H9 (cell line): ENCODE measurements around the gene MCRIP2. TPM values are rescaled to one million over a fixed set of nuclear protein-coding genes. Genes with fewer than 3 reads are reported as not detected.
A peak's percentile ranks its signal among the peaks of the same experiment; 100 is the strongest.

Experiments used
- DNase-seq: peaks from one replicate; pipeline ENCODE4 v3.0.0-alpha.2; 2017
- H2AFZ ChIP-seq: one replicate; pipeline ENCODE4 v1.6.1; 2013; ENCODE audit warnings: mild to moderate bottlenecking, low read length, control low read depth, moderate library complexity
- H2AK5ac ChIP-seq: 2 replicates; pipeline ENCODE4 v1.6.1; 2013; ENCODE audit warnings: low read length, control low read depth, mixed read lengths; ENCODE audit not compliant: insufficient read length
- H2BK120ac ChIP-seq: one replicate; pipeline ENCODE4 v1.6.1; 2013; ENCODE audit warnings: low read depth, mild to moderate bottlenecking, low read length, control low read depth, inconsistent platforms; ENCODE audit not compliant: poor library complexity, severe bottlenecking
- H2BK12ac ChIP-seq: 2 replicates; pipeline ENCODE4 v1.6.1; 2013; ENCODE audit warnings: low read length, control low read depth, mixed read lengths, low read depth; ENCODE audit not compliant: insufficient read length
- H2BK15ac ChIP-seq: 2 replicates; pipeline ENCODE4 v1.6.1; 2013; ENCODE audit warnings: low read depth, low read length, control low read depth
- H2BK20ac ChIP-seq: one replicate; pipeline ENCODE4 v1.6.1; 2013; ENCODE audit warnings: low read depth, mild to moderate bottlenecking, low read length, control low read depth, inconsistent platforms; ENCODE audit not compliant: poor library complexity, severe bottlenecking
- H2BK5ac ChIP-seq: 2 replicates; pipeline ENCODE4 v1.6.1; 2013; ENCODE audit warnings: low read length, control low read depth, mixed read lengths; ENCODE audit not compliant: insufficient read length
- H3K14ac ChIP-seq: 2 replicates; pipeline ENCODE4 v1.6.1; 2013; ENCODE audit warnings: low read length, control low read depth; ENCODE audit not compliant: insufficient read depth
- H3K18ac ChIP-seq: 2 replicates; pipeline ENCODE4 v1.6.1; 2013; ENCODE audit warnings: low read depth, mild to moderate bottlenecking, mixed read lengths, low read length, control low read depth; ENCODE audit not compliant: insufficient read length
- H3K23ac ChIP-seq: 2 replicates; pipeline ENCODE4 v1.6.1; 2013; ENCODE audit warnings: low read length, control low read depth, mixed read lengths, low read depth; ENCODE audit not compliant: insufficient read length
- H3K23me2 ChIP-seq: 2 replicates; pipeline ENCODE4 v1.6.1; 2013; ENCODE audit warnings: low read depth, mild to moderate bottlenecking, mixed read lengths, low read length, control low read depth; ENCODE audit not compliant: insufficient read length, poor library complexity, severe bottlenecking
- H3K27ac ChIP-seq: 2 replicates; pipeline ENCODE4 v1.5.1; 2013; ENCODE audit warnings: low read length, control low read depth, mixed read lengths, low read depth; ENCODE audit not compliant: insufficient read length
- H3K27me3 ChIP-seq: 2 replicates; pipeline ENCODE4 v1.6.1; 2013; ENCODE audit warnings: low read length, control low read depth, inconsistent platforms; ENCODE audit not compliant: insufficient read depth
- H3K4ac ChIP-seq: 2 replicates; pipeline ENCODE4 v1.6.1; 2013; ENCODE audit warnings: low read depth, mild to moderate bottlenecking, control low read depth, inconsistent platforms, low read length, moderate library complexity
- H3K4me1 ChIP-seq: 2 replicates; pipeline ENCODE4 v1.6.1; 2013; ENCODE audit warnings: low read length, control low read depth, inconsistent platforms; ENCODE audit not compliant: insufficient read depth
- H3K4me2 ChIP-seq: 2 replicates; pipeline ENCODE4 v1.6.1; 2013; ENCODE audit warnings: low read length, control low read depth, mixed read lengths; ENCODE audit not compliant: insufficient read length, insufficient read depth
- H3K56ac ChIP-seq: 2 replicates; pipeline ENCODE4 v1.6.1; 2013; ENCODE audit warnings: low read depth, mild to moderate bottlenecking, mixed read lengths, low read length, control low read depth; ENCODE audit not compliant: insufficient read length
- H3K79me1 ChIP-seq: 2 replicates; pipeline ENCODE4 v1.6.1; 2013; ENCODE audit warnings: low read depth, mild to moderate bottlenecking, moderate library complexity, low read length, control low read depth, inconsistent platforms; ENCODE audit not compliant: insufficient read depth, poor library complexity, severe bottlenecking
- H3K79me2 ChIP-seq: 2 replicates; pipeline ENCODE4 v1.6.1; 2013; ENCODE audit warnings: low read length, control low read depth, inconsistent platforms; ENCODE audit not compliant: insufficient read depth
- H3K9ac ChIP-seq: 2 replicates; pipeline ENCODE4 v1.6.1; 2013; ENCODE audit warnings: low read length, control low read depth, mixed read lengths; ENCODE audit not compliant: insufficient read length; ENCODE audit errors: extremely low read depth
- H3K9me3 ChIP-seq: one replicate; pipeline ENCODE4 v1.6.1; 2013; ENCODE audit warnings: low read depth, low read length, inconsistent platforms; ENCODE audit not compliant: control insufficient read depth
- H3T11ph ChIP-seq: one replicate; pipeline ENCODE4 v1.6.1; 2013; ENCODE audit warnings: mild to moderate bottlenecking, low read length, control low read depth, inconsistent platforms
- H4K20me1 ChIP-seq: one replicate; pipeline ENCODE4 v1.6.1; 2013; ENCODE audit not compliant: control insufficient read depth, insufficient read length, insufficient read depth
- H4K5ac ChIP-seq: 2 replicates; pipeline ENCODE4 v1.6.1; 2013; ENCODE audit warnings: low read depth, mild to moderate bottlenecking, mixed read lengths, low read length, control low read depth; ENCODE audit not compliant: insufficient read length
- H4K8ac ChIP-seq: replicated peaks from 2 replicates; pipeline ENCODE4 v1.6.1; 2013; ENCODE audit warnings: low read length, control low read depth, mixed read lengths, low read depth; ENCODE audit not compliant: insufficient read length
- H4K91ac ChIP-seq: 2 replicates; pipeline ENCODE4 v1.6.1; 2013; ENCODE audit warnings: low read depth, mild to moderate bottlenecking, moderate library complexity, mixed read lengths, low read length, control low read depth; ENCODE audit not compliant: insufficient read length
- H3K27ac Mint-ChIP-seq, 3 experiments: 2 replicates in 2 of 3; 3 replicates in 1 of 3; pipeline ENCODE4 v1.8.0; 2020 to 2021; ENCODE audit warnings: mixed read lengths in 3 of 3, mild to moderate bottlenecking in 1 of 3, moderate library complexity in 1 of 3
- H3K27me3 Mint-ChIP-seq: 2 replicates; pipeline ENCODE4 v1.8.0; 2021; ENCODE audit warnings: low read depth, mild to moderate bottlenecking, moderate library complexity, mixed read lengths
- H3K36me3 Mint-ChIP-seq, 3 experiments: 2 replicates in 2 of 3; 3 replicates in 1 of 3; pipeline ENCODE4 v1.8.0; 2020 to 2021; ENCODE audit warnings: low read depth in 3 of 3, mixed read lengths in 3 of 3; ENCODE audit not compliant: insufficient read depth in 1 of 3
- H3K4me1 Mint-ChIP-seq, 2 experiments: 2 replicates each; pipeline ENCODE4 v1.8.0; 2020; ENCODE audit warnings: mixed read lengths in 2 of 2
- H3K4me3 Mint-ChIP-seq, 2 experiments: 2 replicates in 1 of 2; 3 replicates in 1 of 2; pipeline ENCODE4 v1.8.0; 2020 to 2021; ENCODE audit warnings: mild to moderate bottlenecking in 2 of 2, mixed read lengths in 2 of 2, moderate library complexity in 1 of 2
- H3K9me3 Mint-ChIP-seq, 2 experiments: 2 replicates in 1 of 2; 3 replicates in 1 of 2; pipeline ENCODE4 v1.8.0; 2020; ENCODE audit warnings: mild to moderate bottlenecking in 2 of 2, mixed read lengths in 2 of 2, moderate library complexity in 1 of 2
- WGBS: extraction: QIAGEN DNeasy Blood & Tissue Kit; methylation state at CpG from one replicate; pipeline ENCODE4 v1.1.7; 2013; ENCODE audit warnings: missing lambda C conversion rate, low lambda C conversion rate, mixed read lengths; ENCODE audit not compliant: insufficient read length; ENCODE audit errors: extremely low coverage; 5-methylcytosine and 5-hydroxymethylcytosine counted together
- total RNA-seq: library from RNA; stranded (reverse); gene quantifications from 2 replicates; pipeline ENCODE4 v1.2.1, GENCODE V29; 2021
- TF ChIP-seq, protein P1 (sequence below): fragments of 200-600 bp; sonication (generic); conservative IDR thresholded peaks from 3 replicates; pipeline ENCODE4 v1.8.0; 2021; ENCODE audit warnings: antibody characterized with exemption, mild to moderate bottlenecking

The MCRIP2 gene
- total RNA-seq, 1 experiment from 2014 or later = 52.5 TPM

DNA sequence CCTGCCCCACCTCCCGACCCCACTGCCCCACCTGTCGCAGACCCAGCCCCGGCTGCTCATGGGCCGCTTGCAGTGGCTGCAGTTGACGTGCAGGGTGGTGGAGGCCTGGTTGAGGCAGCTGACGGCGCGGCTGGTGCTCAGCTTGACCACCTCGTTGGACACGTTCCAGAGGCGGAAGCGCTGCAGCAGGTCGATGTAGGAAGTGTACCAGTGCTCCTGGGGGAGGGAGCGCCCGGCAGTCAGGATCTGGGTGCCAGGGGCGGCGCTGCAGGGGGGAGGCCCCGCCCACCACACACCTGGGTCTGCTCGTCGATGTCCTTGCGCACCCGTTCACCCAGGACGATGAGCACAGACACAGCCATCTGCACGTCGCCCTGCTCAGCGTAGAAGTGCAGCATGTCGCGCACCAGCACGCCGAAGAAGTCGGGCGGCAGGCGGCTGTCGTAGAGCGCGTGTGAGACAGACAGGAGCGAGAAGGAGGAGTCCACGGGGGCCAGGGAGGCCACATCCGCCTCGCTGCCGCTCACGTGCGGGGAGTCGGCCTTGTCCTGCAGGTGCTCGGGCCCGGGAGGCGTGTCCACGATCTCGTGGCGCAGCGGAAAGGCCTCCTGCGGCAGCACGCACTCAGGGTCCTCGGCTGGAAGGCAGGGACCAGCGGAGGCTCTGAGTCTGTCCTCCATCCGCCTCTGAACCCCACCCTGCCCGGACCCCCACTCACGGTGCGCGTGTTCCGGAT is 43.5 kb downstream of the MCRIP2 start:
- no CpG with 5 or more reads among the region's 61 CpGs for WGBS
- Histone ChIP-seq H3K23ac (no peak overlapping the region), H2BK120ac (no peak overlapping the region), H4K20me1 (no peaks in the 10 kb centered on the region), H3K14ac (no peak overlapping the region), H2BK12ac (no peak overlapping the region), H3K18ac (no peak overlapping the region), H4K91ac (no peak overlapping the region), H3K4ac (no peak overlapping the region), H2AFZ (no peak overlapping the region), H2BK5ac (no peak overlapping the region), H3T11ph (no peak overlapping the region), H4K5ac (no peak overlapping the region), H3K23me2 (peaks cover 17% of the 10 kb centered on the region), H2BK15ac (no peak overlapping the region), H3K79me2 (peaks cover 2% of the 10 kb centered on the region; the same call in 1 of the 2 replicates), H3K4me2 (peak overlapping the region; percentile 20), H3K9me3 (no peaks in the 10 kb centered on the region), H3K56ac (no peak overlapping the region), H3K9ac (no peak overlapping the region), H2BK20ac (no peak overlapping the region), H3K27me3 (no peaks in the 10 kb centered on the region), H3K4me1 (no peaks in the 10 kb centered on the region), H4K8ac (no peak overlapping the region), H3K27ac (no peak overlapping the region), H2AK5ac (no peak overlapping the region), H3K79me1 (no peaks in the 10 kb centered on the region)
- DNase-seq = no peak
- Mint-ChIP-seq H3K27me3 (no peaks in the 10 kb centered on the region; the same call in 1 of the 2 replicates), H3K27ac (no peak overlapping the region), H3K4me1 (peaks cover 10 to 26% of the 10 kb centered on the region in 2 experiments), H3K4me3 (peak overlapping the region in 1 of 2 experiments; percentile 57; a peak in 1 of 5 replicates), H3K36me3 (peaks cover 15 to 47% (median 44%) of the 10 kb centered on the region in 3 experiments; a peak in 6 of 7 replicates), H3K9me3 (no peaks in the 10 kb centered on the region)
- TF ChIP-seq, protein P1, sequence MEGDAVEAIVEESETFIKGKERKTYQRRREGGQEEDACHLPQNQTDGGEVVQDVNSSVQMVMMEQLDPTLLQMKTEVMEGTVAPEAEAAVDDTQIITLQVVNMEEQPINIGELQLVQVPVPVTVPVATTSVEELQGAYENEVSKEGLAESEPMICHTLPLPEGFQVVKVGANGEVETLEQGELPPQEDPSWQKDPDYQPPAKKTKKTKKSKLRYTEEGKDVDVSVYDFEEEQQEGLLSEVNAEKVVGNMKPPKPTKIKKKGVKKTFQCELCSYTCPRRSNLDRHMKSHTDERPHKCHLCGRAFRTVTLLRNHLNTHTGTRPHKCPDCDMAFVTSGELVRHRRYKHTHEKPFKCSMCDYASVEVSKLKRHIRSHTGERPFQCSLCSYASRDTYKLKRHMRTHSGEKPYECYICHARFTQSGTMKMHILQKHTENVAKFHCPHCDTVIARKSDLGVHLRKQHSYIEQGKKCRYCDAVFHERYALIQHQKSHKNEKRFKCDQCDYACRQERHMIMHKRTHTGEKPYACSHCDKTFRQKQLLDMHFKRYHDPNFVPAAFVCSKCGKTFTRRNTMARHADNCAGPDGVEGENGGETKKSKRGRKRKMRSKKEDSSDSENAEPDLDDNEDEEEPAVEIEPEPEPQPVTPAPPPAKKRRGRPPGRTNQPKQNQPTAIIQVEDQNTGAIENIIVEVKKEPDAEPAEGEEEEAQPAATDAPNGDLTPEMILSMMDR = no peak
